H1 (cell line): Measurements from ENCODE around the gene RXRA. TPM values are rescaled to one million over a fixed set of nuclear protein-coding genes. Genes with fewer than 3 reads are reported as not detected.

Experiments
- CTCF ChIA-PET: fragments of 300-600 bp; sonication (Branson Sonifier 250); formaldehyde crosslinking; loops from one replicate; lab custom pipeline; 2021; ENCODE audit not compliant: partially characterized antibody; lab: Charles Lee
- POLR2A ChIA-PET: fragments of 300-600 bp; sonication (Branson Sonifier 250); formaldehyde crosslinking; loops from one replicate; lab custom pipeline; 2021; ENCODE audit warnings: inconsistent platforms; ENCODE audit not compliant: partially characterized antibody; lab: Charles Lee
- DNase-seq, 2 experiments: peaks; one replicate each; pipeline versions ENCODE4 v3.0.0 to v3.0.0-alpha.2; 2010 to 2022; ENCODE audit warnings: low spot score in 2 of 2, low read depth in 1 of 2, mixed read lengths in 1 of 2
- FAIRE-seq: peaks from 2 replicates; lab custom pipeline; 2011; peaks lifted over from hg19 to GRCh38; lab: Jason Lieb, UNC
- H2AFZ ChIP-seq: 2 replicates; pipeline ENCODE4 v1.8.1; 2012; ENCODE audit warnings: low read length, inconsistent platforms
- H2AK5ac ChIP-seq: 2 replicates; pipeline ENCODE4 v1.6.1; 2013; ENCODE audit warnings: low read depth, low read length
- H2BK120ac ChIP-seq: replicated peaks from 2 replicates; pipeline ENCODE3; 2013; ENCODE audit warnings: low read depth, low read length, inconsistent platforms
- H2BK12ac ChIP-seq: 2 replicates; pipeline ENCODE4 v1.6.1; 2013; ENCODE audit warnings: low read depth, low read length
- H2BK15ac ChIP-seq: 2 replicates; pipeline ENCODE4 v1.6.1; 2013; ENCODE audit warnings: low read length
- H2BK20ac ChIP-seq: 2 replicates; pipeline ENCODE4 v1.6.1; 2013; ENCODE audit warnings: low read length
- H2BK5ac ChIP-seq: 2 replicates; pipeline ENCODE4 v1.6.1; 2013; ENCODE audit warnings: low read depth, low read length
- H3K14ac ChIP-seq: 2 replicates; pipeline ENCODE4 v1.6.1; 2013; ENCODE audit warnings: inconsistent platforms; ENCODE audit not compliant: insufficient read length
- H3K18ac ChIP-seq: 2 replicates; pipeline ENCODE4 v1.6.1; 2013; ENCODE audit warnings: low read length; ENCODE audit errors: extremely low read depth
- H3K23ac ChIP-seq: 2 replicates; pipeline ENCODE4 v1.6.1; 2013; ENCODE audit warnings: inconsistent platforms; ENCODE audit not compliant: insufficient read length
- H3K23me2 ChIP-seq: 2 replicates; pipeline ENCODE4 v1.6.1; 2013; ENCODE audit warnings: low read depth, low read length
- H3K27ac ChIP-seq: 2 replicates; pipeline ENCODE4 v1.6.1; 2011; ENCODE audit warnings: low read depth, low read length, inconsistent platforms
- H3K27me3 ChIP-seq, 4 experiments: replicated peaks in 1 of 4; 1 replicate in 1 of 4; 2 replicates in 3 of 4; pipeline versions ENCODE4 v1.6.1 to v1.8.1; 2011 to 2013; ENCODE audit warnings: low read length in 3 of 4, mild to moderate bottlenecking in 3 of 4, inconsistent platforms in 2 of 4, mixed read lengths in 2 of 4, moderate library complexity in 1 of 4; ENCODE audit not compliant: control insufficient read depth in 3 of 4, insufficient read depth in 3 of 4; ENCODE audit errors: extremely low read depth in 1 of 4
- H3K36me3 ChIP-seq, 4 experiments: 2 replicates each; pipeline versions ENCODE4 v1.6.1 to v1.8.1; 2011 to 2013; ENCODE audit warnings: mild to moderate bottlenecking in 4 of 4, low read length in 3 of 4, moderate library complexity in 2 of 4, control low read depth in 1 of 4, inconsistent platforms in 1 of 4; ENCODE audit not compliant: insufficient read depth in 4 of 4, control insufficient read depth in 2 of 4
- H3K4ac ChIP-seq: replicated peaks from 2 replicates; pipeline ENCODE3; 2013; ENCODE audit warnings: low read length, low read depth, mixed read lengths, inconsistent platforms; ENCODE audit not compliant: insufficient read length
- H3K4me1 ChIP-seq, 4 experiments: replicated peaks in 1 of 4; 1 replicate in 1 of 4; 2 replicates in 3 of 4; pipeline versions ENCODE4 v1.6.1 to v1.8.1; 2011 to 2013; ENCODE audit warnings: low read length in 3 of 4, inconsistent platforms in 2 of 4, mixed read lengths in 1 of 4; ENCODE audit not compliant: insufficient read depth in 4 of 4, control insufficient read depth in 3 of 4
- H3K4me2 ChIP-seq, 2 experiments: 2 replicates each; pipeline versions ENCODE4 v1.6.1 to v1.8.1; 2011 to 2013; ENCODE audit warnings: low read depth in 2 of 2, low read length in 2 of 2, control low read depth in 1 of 2, inconsistent platforms in 1 of 2, mild to moderate bottlenecking in 1 of 2; ENCODE audit not compliant: insufficient read depth in 1 of 2
- H3K4me3 ChIP-seq, 4 experiments: fragments of 200-600, 300-600 bp in 1 of 4; sonication (generic), shearing (Covaris generic), sonication (Bioruptor Twin) in 1 of 4; 2 replicates each; pipeline versions ENCODE4 v1.5.1 to v1.8.1; 2011 to 2016; ENCODE audit warnings: low read length in 4 of 4, low read depth in 3 of 4, control low read depth in 2 of 4, inconsistent platforms in 2 of 4, mild to moderate bottlenecking in 2 of 4, mixed read lengths in 1 of 4, moderate library complexity in 1 of 4; ENCODE audit not compliant: insufficient read depth in 2 of 4; ENCODE audit errors: extremely low read depth in 1 of 4
- H3K56ac ChIP-seq: replicated peaks from 2 replicates; pipeline ENCODE3; 2013; ENCODE audit warnings: low read depth, mild to moderate bottlenecking, mixed read lengths, low read length, inconsistent platforms; ENCODE audit not compliant: insufficient read length
- H3K79me1 ChIP-seq: 2 replicates; pipeline ENCODE4 v1.6.1; 2013; ENCODE audit warnings: low read depth, low read length, control low read depth
- H3K79me2 ChIP-seq, 2 experiments: 2 replicates each; pipeline versions ENCODE4 v1.6.1 to v1.8.1; 2012 to 2013; ENCODE audit warnings: low read length in 2 of 2, mild to moderate bottlenecking in 2 of 2, inconsistent platforms in 1 of 2; ENCODE audit not compliant: insufficient read depth in 2 of 2, control insufficient read depth in 1 of 2
- H3K9ac ChIP-seq, 4 experiments: replicated peaks in 1 of 4; 1 replicate in 1 of 4; 2 replicates in 3 of 4; pipeline versions ENCODE4 v1.6.1 to v1.8.1; 2011 to 2013; ENCODE audit warnings: low read depth in 3 of 4, low read length in 3 of 4, control low read depth in 2 of 4, mild to moderate bottlenecking in 2 of 4, moderate library complexity in 2 of 4, inconsistent platforms in 1 of 4; ENCODE audit errors: extremely low read depth in 1 of 4
- H3K9me3 ChIP-seq, 2 experiments: 2 replicates each; pipeline versions ENCODE4 v1.6.1 to v1.8.1; 2012 to 2013; ENCODE audit warnings: mild to moderate bottlenecking in 2 of 2, moderate library complexity in 2 of 2, control low read depth in 1 of 2, inconsistent platforms in 1 of 2, low read depth in 1 of 2, low read length in 1 of 2, mixed read lengths in 1 of 2; ENCODE audit not compliant: insufficient read depth in 2 of 2
- H4K20me1 ChIP-seq, 2 experiments: replicated peaks in 1 of 2; 2 replicates each; pipeline versions ENCODE3 to v1.8.1; 2011 to 2013; ENCODE audit warnings: inconsistent platforms in 2 of 2, low read length in 2 of 2, mild to moderate bottlenecking in 1 of 2; ENCODE audit not compliant: insufficient read depth in 2 of 2, control insufficient read depth in 1 of 2
- H4K5ac ChIP-seq: 2 replicates; pipeline ENCODE4 v1.6.1; 2013; ENCODE audit warnings: low read length, low read depth, mixed read lengths, inconsistent platforms; ENCODE audit not compliant: insufficient read length
- H4K8ac ChIP-seq: 2 replicates; pipeline ENCODE4 v1.8.0; 2013; ENCODE audit warnings: mild to moderate bottlenecking, moderate library complexity, low read length, inconsistent platforms; ENCODE audit not compliant: insufficient read depth; ENCODE audit errors: extremely low read depth
- H4K91ac ChIP-seq: replicated peaks from 2 replicates; pipeline ENCODE3; 2013; ENCODE audit warnings: low read length, mixed read lengths, inconsistent platforms; ENCODE audit not compliant: insufficient read length
- CBX8 ChIP-seq: fragments of 300-800, 300-1000 bp; sonication (generic); IDR thresholded peaks from 2 replicates; pipeline ENCODE4 v1.7.1; 2016; ENCODE audit warnings: low read depth, low read length, borderline replicate concordance
- CTBP2 ChIP-seq: IDR thresholded peaks from 2 replicates; pipeline ENCODE4 v1.7.0; 2011; ENCODE audit warnings: borderline replicate concordance, mild to moderate bottlenecking, moderate library complexity, mixed read lengths, low read length; ENCODE audit not compliant: insufficient read depth, insufficient read length
- EGR1 ChIP-seq: IDR thresholded peaks from 2 replicates; pipeline ENCODE4 v1.6.1; 2011; ENCODE audit warnings: low read depth, low read length, borderline replicate concordance
- RAD21 ChIP-seq, 2 experiments: IDR thresholded peaks in 1 of 2; conservative IDR thresholded peaks in 1 of 2; 2 replicates each; pipeline ENCODE4 v1.6.1; 2011; ENCODE audit warnings: low read depth in 2 of 2, low read length in 2 of 2, improper control_type of control experiment in 1 of 2, inconsistent platforms in 1 of 2, mild to moderate bottlenecking in 1 of 2, moderate library complexity in 1 of 2
- RFX5 ChIP-seq: IDR thresholded peaks from 2 replicates; pipeline ENCODE4 v1.6.1; 2011; ENCODE audit warnings: low read depth, low read length, improper control_type of control experiment, borderline replicate concordance
- RXRA ChIP-seq: IDR thresholded peaks from 2 replicates; pipeline ENCODE4 v1.6.1; 2011; ENCODE audit warnings: low read depth, mild to moderate bottlenecking, low read length, moderate library complexity; ENCODE audit not compliant: insufficient read depth
- WGBS, 2 experiments: shearing (Covaris generic) in 1 of 2; methylation state at CpG; one replicate each; pipeline versions ENCODE4 v1.1.6 to v1.1.7; 2013 to 2015; ENCODE audit warnings: low lambda C conversion rate in 2 of 2, mixed read lengths in 2 of 2, inconsistent platforms in 1 of 2, low coverage in 1 of 2, missing lambda C conversion rate in 1 of 2; ENCODE audit not compliant: insufficient replicate concordance in 2 of 2, insufficient coverage in 1 of 2, insufficient read length in 1 of 2; ENCODE audit errors: extremely low coverage in 1 of 2, missing lambda C conversion rate in 1 of 2; 5-methylcytosine and 5-hydroxymethylcytosine counted together
- polyA plus RNA-seq, 7 experiments: library from polyadenylated mRNA; depleted of rRNA in 3 of 7; stranded (reverse) in 5 of 7; unstranded in 2 of 7; fragments of >200 nt in 5 of 7; fragments of 200-250 nt in 2 of 7; gene quantifications; 1 replicate in 5 of 7; 2 replicates in 1 of 7; 4 replicates in 1 of 7; pipeline versions ENCODE4 v1.2.1 to v1.2.3, GENCODE V29; 2011 to 2013; ENCODE audit warnings: missing spikeins in 2 of 7, mixed read lengths in 2 of 7
- total RNA-seq: library from RNA; stranded (reverse); fragmentation: NEBNext Ultra II Directional; extraction: Animal tissue kit (Norgen Biotek cat#: 25700); gene quantifications from 2 replicates; pipeline ENCODE4 v1.2.1, GENCODE V29; 2021
- TF ChIP-seq, protein P1 (sequence below): IDR thresholded peaks from 2 replicates; pipeline ENCODE4 v1.6.1; 2011; ENCODE audit warnings: low read depth, mild to moderate bottlenecking, low read length; ENCODE audit not compliant: insufficient read depth

Gene RXRA
- total and polyA plus RNA-seq, 2 of the 8 experiments (the other 6 are each of a cell fraction or from before 2014, with no cell fraction given), result 9.8 to 29.4 TPM

- Histone ChIP-seq H3K23me2 (no peaks in the 10 kb centered on the region), H4K5ac (no peak overlapping the region), H4K8ac (0 out of 2 replicates have a peak overlapping the region, but pooled peaks have one; percentile 53), H3K18ac (no peak overlapping the region), H4K91ac (no peak overlapping the region), H2AFZ (no peak overlapping the region), H3K4me1 (peaks cover 0 to 3% (median 0%) of the 10 kb centered on the region in 4 experiments; a peak in 1 of 7 replicates), H3K9me3 (no peaks in the 10 kb centered on the region), H3K36me3 (no peaks in the 10 kb centered on the region; a peak in 1 of 8 replicates), H3K14ac (no peak overlapping the region), H3K56ac (no peak overlapping the region), H3K23ac (no peak overlapping the region)
- CTCF ChIA-PET, result interaction anchor here (1.3 kb wide), 1 partner anchor 20 kb away, joined by 7 read pairs; no protein-coding TSS in a partner anchor
- TF ChIP-seq, protein P1, sequence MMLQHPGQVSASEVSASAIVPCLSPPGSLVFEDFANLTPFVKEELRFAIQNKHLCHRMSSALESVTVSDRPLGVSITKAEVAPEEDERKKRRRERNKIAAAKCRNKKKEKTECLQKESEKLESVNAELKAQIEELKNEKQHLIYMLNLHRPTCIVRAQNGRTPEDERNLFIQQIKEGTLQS, result no peak
- TF ChIP-seq RFX5, result no peak
- peak; percentile 80 for TF ChIP-seq CTBP2
- TF ChIP-seq CBX8, result no peak
- peak; percentile 94 for TF ChIP-seq EGR1
- no peak for TF ChIP-seq RXRA
- peak in 1 of 2 experiments; percentile 13; a peak in 2 of 4 replicates for TF ChIP-seq RAD21 (IDR thresholded peaks at IDR 0.05 in 1 of 2, conservative IDR thresholded peaks at IDR 0.05 in 1 of 2; ENCODE audit: low read depth in 2 of 2, low read length in 2 of 2)
- TF ChIP-seq, all 59 proteins: peak for 3
- Histone ChIP-seq H3K27me3 (no peaks in the 10 kb centered on the region), H3K4me3 (no peak overlapping the region), H2BK5ac (no peak overlapping the region), H3K9ac (no peak overlapping the region), H3K4ac (no peak overlapping the region), H3K79me2 (no peaks in the 10 kb centered on the region), H2AK5ac (no peak overlapping the region), H4K20me1 (peaks cover 2 to 6% of the 10 kb centered on the region in 2 experiments), H3K27ac (no peak overlapping the region), H2BK12ac (no peak overlapping the region), H2BK20ac (no peak overlapping the region), H2BK120ac (no peak overlapping the region), H2BK15ac (no peak overlapping the region), H3K4me2 (no peak overlapping the region), H3K79me1 (no peaks in the 10 kb centered on the region)
- 85% methylated on average over 9 of the region's 32 CpGs; no CpG with 5 or more reads in 1 of the 2 experiments for WGBS, 2 experiments
- no peak for DNase-seq
- POLR2A ChIA-PET, result interaction anchor here (0.7 kb wide), 2 partner anchors 177 to 252 kb away, joined by 3 read pairs; no protein-coding TSS in a partner anchor
- no peak for FAIRE-seq
Observed at GRCh38 chr9:134422301-134423090, 96.2 kb downstream of the RXRA start.
